H1 (cell line): ENCODE measurements around the gene MGST3. TPM values are rescaled to one million over a fixed set of nuclear protein-coding genes. Genes with fewer than 3 reads are reported as not detected.

Experiments used
- CTCF ChIA-PET: fragments of 300-600 bp; sonication (Branson Sonifier 250); formaldehyde crosslinking; loops from one replicate; lab custom pipeline; 2021; ENCODE audit not compliant: partially characterized antibody; lab: Charles Lee
- POLR2A ChIA-PET: fragments of 300-600 bp; sonication (Branson Sonifier 250); formaldehyde crosslinking; loops from one replicate; lab custom pipeline; 2021; ENCODE audit warnings: inconsistent platforms; ENCODE audit not compliant: partially characterized antibody; lab: Charles Lee
- DNase-seq, 2 experiments: peaks; one replicate each; pipeline versions ENCODE4 v3.0.0 to v3.0.0-alpha.2; 2010 to 2022; ENCODE audit warnings: low spot score in 2 of 2, low read depth in 1 of 2, mixed read lengths in 1 of 2
- FAIRE-seq: peaks from 2 replicates; lab custom pipeline; 2011; peaks lifted over from hg19 to GRCh38; lab: Jason Lieb, UNC
- H2AFZ ChIP-seq: 2 replicates; pipeline ENCODE4 v1.8.1; 2012; ENCODE audit warnings: low read length, inconsistent platforms
- H2AK5ac ChIP-seq: 2 replicates; pipeline ENCODE4 v1.6.1; 2013; ENCODE audit warnings: low read depth, low read length
- H2BK120ac ChIP-seq: replicated peaks from 2 replicates; pipeline ENCODE3; 2013; ENCODE audit warnings: low read depth, low read length, inconsistent platforms
- H2BK12ac ChIP-seq: 2 replicates; pipeline ENCODE4 v1.6.1; 2013; ENCODE audit warnings: low read depth, low read length
- H2BK15ac ChIP-seq: 2 replicates; pipeline ENCODE4 v1.6.1; 2013; ENCODE audit warnings: low read length
- H2BK20ac ChIP-seq: 2 replicates; pipeline ENCODE4 v1.6.1; 2013; ENCODE audit warnings: low read length
- H2BK5ac ChIP-seq: 2 replicates; pipeline ENCODE4 v1.6.1; 2013; ENCODE audit warnings: low read depth, low read length
- H3K14ac ChIP-seq: 2 replicates; pipeline ENCODE4 v1.6.1; 2013; ENCODE audit warnings: inconsistent platforms; ENCODE audit not compliant: insufficient read length
- H3K18ac ChIP-seq: 2 replicates; pipeline ENCODE4 v1.6.1; 2013; ENCODE audit warnings: low read length; ENCODE audit errors: extremely low read depth
- H3K23ac ChIP-seq: 2 replicates; pipeline ENCODE4 v1.6.1; 2013; ENCODE audit warnings: inconsistent platforms; ENCODE audit not compliant: insufficient read length
- H3K23me2 ChIP-seq: 2 replicates; pipeline ENCODE4 v1.6.1; 2013; ENCODE audit warnings: low read depth, low read length
- H3K27ac ChIP-seq: 2 replicates; pipeline ENCODE4 v1.6.1; 2011; ENCODE audit warnings: low read depth, low read length, inconsistent platforms
- H3K27me3 ChIP-seq, 4 experiments: replicated peaks in 1 of 4; 1 replicate in 1 of 4; 2 replicates in 3 of 4; pipeline versions ENCODE4 v1.6.1 to v1.8.1; 2011 to 2013; ENCODE audit warnings: low read length in 3 of 4, mild to moderate bottlenecking in 3 of 4, inconsistent platforms in 2 of 4, mixed read lengths in 2 of 4, moderate library complexity in 1 of 4; ENCODE audit not compliant: control insufficient read depth in 3 of 4, insufficient read depth in 3 of 4; ENCODE audit errors: extremely low read depth in 1 of 4
- H3K36me3 ChIP-seq, 4 experiments: 2 replicates each; pipeline versions ENCODE4 v1.6.1 to v1.8.1; 2011 to 2013; ENCODE audit warnings: mild to moderate bottlenecking in 4 of 4, low read length in 3 of 4, moderate library complexity in 2 of 4, control low read depth in 1 of 4, inconsistent platforms in 1 of 4; ENCODE audit not compliant: insufficient read depth in 4 of 4, control insufficient read depth in 2 of 4
- H3K4ac ChIP-seq: replicated peaks from 2 replicates; pipeline ENCODE3; 2013; ENCODE audit warnings: low read length, low read depth, mixed read lengths, inconsistent platforms; ENCODE audit not compliant: insufficient read length
- H3K4me1 ChIP-seq, 4 experiments: replicated peaks in 1 of 4; 1 replicate in 1 of 4; 2 replicates in 3 of 4; pipeline versions ENCODE4 v1.6.1 to v1.8.1; 2011 to 2013; ENCODE audit warnings: low read length in 3 of 4, inconsistent platforms in 2 of 4, mixed read lengths in 1 of 4; ENCODE audit not compliant: insufficient read depth in 4 of 4, control insufficient read depth in 3 of 4
- H3K4me2 ChIP-seq, 2 experiments: 2 replicates each; pipeline versions ENCODE4 v1.6.1 to v1.8.1; 2011 to 2013; ENCODE audit warnings: low read depth in 2 of 2, low read length in 2 of 2, control low read depth in 1 of 2, inconsistent platforms in 1 of 2, mild to moderate bottlenecking in 1 of 2; ENCODE audit not compliant: insufficient read depth in 1 of 2
- H3K4me3 ChIP-seq, 4 experiments: fragments of 200-600, 300-600 bp in 1 of 4; sonication (generic), shearing (Covaris generic), sonication (Bioruptor Twin) in 1 of 4; 2 replicates each; pipeline versions ENCODE4 v1.5.1 to v1.8.1; 2011 to 2016; ENCODE audit warnings: low read length in 4 of 4, low read depth in 3 of 4, control low read depth in 2 of 4, inconsistent platforms in 2 of 4, mild to moderate bottlenecking in 2 of 4, mixed read lengths in 1 of 4, moderate library complexity in 1 of 4; ENCODE audit not compliant: insufficient read depth in 2 of 4; ENCODE audit errors: extremely low read depth in 1 of 4
- H3K56ac ChIP-seq: replicated peaks from 2 replicates; pipeline ENCODE3; 2013; ENCODE audit warnings: low read depth, mild to moderate bottlenecking, mixed read lengths, low read length, inconsistent platforms; ENCODE audit not compliant: insufficient read length
- H3K79me1 ChIP-seq: 2 replicates; pipeline ENCODE4 v1.6.1; 2013; ENCODE audit warnings: low read depth, low read length, control low read depth
- H3K79me2 ChIP-seq, 2 experiments: 2 replicates each; pipeline versions ENCODE4 v1.6.1 to v1.8.1; 2012 to 2013; ENCODE audit warnings: low read length in 2 of 2, mild to moderate bottlenecking in 2 of 2, inconsistent platforms in 1 of 2; ENCODE audit not compliant: insufficient read depth in 2 of 2, control insufficient read depth in 1 of 2
- H3K9ac ChIP-seq, 4 experiments: replicated peaks in 1 of 4; 1 replicate in 1 of 4; 2 replicates in 3 of 4; pipeline versions ENCODE4 v1.6.1 to v1.8.1; 2011 to 2013; ENCODE audit warnings: low read depth in 3 of 4, low read length in 3 of 4, control low read depth in 2 of 4, mild to moderate bottlenecking in 2 of 4, moderate library complexity in 2 of 4, inconsistent platforms in 1 of 4; ENCODE audit errors: extremely low read depth in 1 of 4
- H3K9me3 ChIP-seq, 2 experiments: 2 replicates each; pipeline versions ENCODE4 v1.6.1 to v1.8.1; 2012 to 2013; ENCODE audit warnings: mild to moderate bottlenecking in 2 of 2, moderate library complexity in 2 of 2, control low read depth in 1 of 2, inconsistent platforms in 1 of 2, low read depth in 1 of 2, low read length in 1 of 2, mixed read lengths in 1 of 2; ENCODE audit not compliant: insufficient read depth in 2 of 2
- H4K20me1 ChIP-seq, 2 experiments: replicated peaks in 1 of 2; 2 replicates each; pipeline versions ENCODE3 to v1.8.1; 2011 to 2013; ENCODE audit warnings: inconsistent platforms in 2 of 2, low read length in 2 of 2, mild to moderate bottlenecking in 1 of 2; ENCODE audit not compliant: insufficient read depth in 2 of 2, control insufficient read depth in 1 of 2
- H4K5ac ChIP-seq: 2 replicates; pipeline ENCODE4 v1.6.1; 2013; ENCODE audit warnings: low read length, low read depth, mixed read lengths, inconsistent platforms; ENCODE audit not compliant: insufficient read length
- H4K8ac ChIP-seq: 2 replicates; pipeline ENCODE4 v1.8.0; 2013; ENCODE audit warnings: mild to moderate bottlenecking, moderate library complexity, low read length, inconsistent platforms; ENCODE audit not compliant: insufficient read depth; ENCODE audit errors: extremely low read depth
- H4K91ac ChIP-seq: replicated peaks from 2 replicates; pipeline ENCODE3; 2013; ENCODE audit warnings: low read length, mixed read lengths, inconsistent platforms; ENCODE audit not compliant: insufficient read length
- BRCA1 ChIP-seq: IDR thresholded peaks from 2 replicates; pipeline ENCODE4 v1.6.1; 2012; ENCODE audit warnings: low read depth, low read length, improper control_type of control experiment
- CBX5 ChIP-seq: fragments of 300-800, 300-1000 bp; sonication (generic); IDR thresholded peaks from 2 replicates; pipeline ENCODE4 v1.7.1; 2016; ENCODE audit warnings: antibody characterized with exemption, low read length, low read depth
- CREB1 ChIP-seq: IDR thresholded peaks from 2 replicates; pipeline ENCODE4 v1.6.1; 2012; ENCODE audit warnings: inconsistent platforms
- EGR1 ChIP-seq: IDR thresholded peaks from 2 replicates; pipeline ENCODE4 v1.6.1; 2011; ENCODE audit warnings: low read depth, low read length, borderline replicate concordance
- HDAC2 ChIP-seq, 2 experiments: fragments of 300-600 bp in 1 of 2; sonication (generic) in 1 of 2; IDR thresholded peaks; 2 replicates each; pipeline ENCODE4 v1.6.1; 2011 to 2012; ENCODE audit warnings: low read depth in 2 of 2, low read length in 2 of 2, mild to moderate bottlenecking in 2 of 2, moderate library complexity in 2 of 2, borderline replicate concordance in 1 of 2, inconsistent platforms in 1 of 2
- KDM1A ChIP-seq: fragments of 200-600, 300-600 bp; sonication (generic); IDR thresholded peaks from 2 replicates; pipeline ENCODE4 v1.7.1; 2016; ENCODE audit warnings: mild to moderate bottlenecking, low read length, borderline replicate concordance
- MAFK ChIP-seq: IDR thresholded peaks from 2 replicates; pipeline ENCODE4 v1.6.1; 2012; ENCODE audit warnings: low read depth, mild to moderate bottlenecking, improper control_type of control experiment, low read length
- NRF1 ChIP-seq: IDR thresholded peaks from 2 replicates; pipeline ENCODE4 v1.6.1; 2011; ENCODE audit warnings: mild to moderate bottlenecking, low read depth, low read length, improper control_type of control experiment
- POLR2AphosphoS5 ChIP-seq: IDR thresholded peaks from 2 replicates; pipeline ENCODE4 v1.6.1; 2011; ENCODE audit warnings: low read depth, low read length
- RAD21 ChIP-seq, 2 experiments: IDR thresholded peaks in 1 of 2; conservative IDR thresholded peaks in 1 of 2; 2 replicates each; pipeline ENCODE4 v1.6.1; 2011; ENCODE audit warnings: low read depth in 2 of 2, low read length in 2 of 2, improper control_type of control experiment in 1 of 2, inconsistent platforms in 1 of 2, mild to moderate bottlenecking in 1 of 2, moderate library complexity in 1 of 2
- SIN3A ChIP-seq, 2 experiments: IDR thresholded peaks in 1 of 2; conservative IDR thresholded peaks in 1 of 2; 2 replicates each; pipeline ENCODE4 v1.6.1; 2011 to 2012; ENCODE audit warnings: low read length in 2 of 2, improper control_type of control experiment in 1 of 2, low read depth in 1 of 2, mild to moderate bottlenecking in 1 of 2
- SP1 ChIP-seq: IDR thresholded peaks from 2 replicates; pipeline ENCODE4 v1.6.1; 2011; ENCODE audit warnings: low read depth, low read length
- SP4 ChIP-seq: IDR thresholded peaks from 2 replicates; pipeline ENCODE4 v1.6.1; 2012; ENCODE audit warnings: low read length, inconsistent platforms
- SRF ChIP-seq: IDR thresholded peaks from 2 replicates; pipeline ENCODE4 v1.6.1; 2011; ENCODE audit warnings: mild to moderate bottlenecking, low read depth, low read length, moderate library complexity
- TAF7 ChIP-seq: optimal IDR thresholded peaks from 2 replicates; pipeline ENCODE3; 2011; ENCODE audit warnings: low read depth, mild to moderate bottlenecking, inconsistent platforms, low read length, moderate library complexity, borderline replicate concordance
- polyA plus RNA-seq, 7 experiments: library from polyadenylated mRNA; depleted of rRNA in 3 of 7; stranded (reverse) in 5 of 7; unstranded in 2 of 7; fragments of >200 nt in 5 of 7; fragments of 200-250 nt in 2 of 7; gene quantifications; 1 replicate in 5 of 7; 2 replicates in 1 of 7; 4 replicates in 1 of 7; pipeline versions ENCODE4 v1.2.1 to v1.2.3, GENCODE V29; 2011 to 2013; ENCODE audit warnings: missing spikeins in 2 of 7, mixed read lengths in 2 of 7
- total RNA-seq: library from RNA; stranded (reverse); fragmentation: NEBNext Ultra II Directional; extraction: Animal tissue kit (Norgen Biotek cat#: 25700); gene quantifications from 2 replicates; pipeline ENCODE4 v1.2.1, GENCODE V29; 2021

MGST3 gene
- total and polyA plus RNA-seq, 2 of the 8 experiments (the other 6 are each of a cell fraction or from before 2014, with no cell fraction given) = 124 to 257 TPM

DNA sequence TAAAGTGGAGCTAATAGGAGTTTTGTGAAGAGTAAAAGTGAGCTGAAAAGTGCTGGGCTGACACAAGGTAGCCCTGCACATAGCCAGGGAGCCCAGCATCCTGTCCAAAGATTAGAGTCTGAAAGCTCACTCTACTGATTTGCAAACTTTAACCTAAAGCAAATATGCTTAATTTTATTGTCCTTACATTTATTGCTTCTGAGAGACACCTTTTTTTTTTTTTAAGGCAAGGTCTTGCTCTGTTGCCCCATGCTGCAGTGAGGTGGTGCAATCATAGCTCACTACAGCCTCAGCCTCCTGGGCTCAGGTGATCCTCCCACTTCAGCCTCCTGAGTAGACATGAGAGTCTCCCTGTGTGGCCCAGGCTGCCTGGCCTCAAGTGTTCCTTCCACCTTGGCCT is 16.5 kb downstream of the MGST3 start:
- Histone ChIP-seq H3K27me3 (no peaks in the 10 kb centered on the region), H3K79me2 (no peaks in the 10 kb centered on the region; a peak in 1 of 4 replicates), H3K14ac (no peak overlapping the region), H3K4me1 (peaks cover 0 to 3% (median 0%) of the 10 kb centered on the region in 4 experiments; a peak in 1 of 7 replicates), H2BK120ac (no peak overlapping the region), H4K8ac (no peak overlapping the region), H2BK15ac (no peak overlapping the region), H2BK12ac (no peak overlapping the region), H2AK5ac (no peak overlapping the region), H2BK5ac (no peak overlapping the region), H3K18ac (no peak overlapping the region), H2BK20ac (no peak overlapping the region), H3K23ac (no peak overlapping the region), H3K36me3 (peaks cover 0 to 6% (median 1%) of the 10 kb centered on the region in 4 experiments; a peak in 4 of 8 replicates), H4K5ac (no peak overlapping the region), H3K79me1 (peaks cover 2% of the 10 kb centered on the region; the same call in 1 of the 2 replicates), H3K4me3 (no peak overlapping the region), H3K9me3 (no peaks in the 10 kb centered on the region), H3K56ac (no peak overlapping the region), H3K4ac (no peak overlapping the region), H3K23me2 (no peaks in the 10 kb centered on the region), H3K4me2 (no peak overlapping the region), H4K20me1 (peaks cover 0 to 2% of the 10 kb centered on the region in 2 experiments), H4K91ac (no peak overlapping the region), H2AFZ (no peak overlapping the region), H3K9ac (no peak overlapping the region), H3K27ac (no peak overlapping the region)
- DNase-seq (no peak), FAIRE-seq (no peak)
- CTCF ChIA-PET = interaction anchor here (0.6 to 1.9 kb wide), 5 partner anchors 11 to 192 kb away, joined by 3 to 7 read pairs (median 4); no protein-coding TSS in a partner anchor
- POLR2A ChIA-PET = interaction anchor here (1.1 to 2.6 kb wide), 2 partner anchors 11 to 51 kb away, joined by 3 to 15 read pairs; partner anchors contain the start of gene ALDH9A1
- TF ChIP-seq POLR2AphosphoS5 (no peak), CBX5 (no peak), MAFK (no peak), EGR1 (no peak), SP4 (no peak), SP1 (no peak), NRF1 (no peak), SRF (no peak), KDM1A (no peak), HDAC2 (IDR thresholded peaks at IDR 0.05; ENCODE audit: borderline replicate concordance in 1 of 2, low read depth in 2 of 2, low read length in 2 of 2) (no peak), BRCA1 (no peak), TAF7 (no peak), SIN3A (conservative IDR thresholded peaks at IDR 0.05 in 1 of 2, IDR thresholded peaks at IDR 0.05 in 1 of 2; ENCODE audit: low read depth in 1 of 2, low read length in 2 of 2) (no peak), RAD21 (IDR thresholded peaks at IDR 0.05 in 1 of 2, conservative IDR thresholded peaks at IDR 0.05 in 1 of 2; ENCODE audit: low read depth in 2 of 2, low read length in 2 of 2) (no peak), CREB1 (no peak)
